ENCODE results near the gene TRHDE. TPM values are rescaled to one million over a fixed set of nuclear protein-coding genes. Genes with fewer than 3 reads are reported as not detected.

Gene TRHDE
- total and polyA plus RNA-seq, 2 of the 13 experiments (the other 11 are each of a cell fraction or from before 2014, with no cell fraction given): not detected

DNA sequence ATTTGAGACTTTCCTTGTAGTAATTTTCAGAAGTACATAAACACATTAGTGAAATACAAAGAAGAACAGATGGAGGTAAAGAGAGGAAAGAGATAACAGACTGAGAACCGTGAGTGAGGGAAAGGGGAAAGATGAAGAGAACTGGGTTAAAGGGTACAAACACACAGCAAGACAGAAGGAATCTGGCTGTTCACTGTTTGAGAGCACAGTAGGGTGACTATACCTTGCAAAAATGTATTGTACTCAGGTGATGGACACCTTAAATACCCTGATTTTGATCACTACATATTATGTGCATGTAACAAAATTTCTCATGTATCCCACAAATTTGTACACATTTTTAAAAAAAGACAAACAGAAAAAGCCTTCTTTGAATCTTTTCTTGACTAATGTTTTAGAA is 2.7 kb upstream of the TRHDE start:
- BruUV-seq (replicated peaks): no TSS peak
- Histone ChIP-seq H3K4me2 (ENCODE audit: low read depth, low read length) (no peak overlapping the region), H3K36me3 (replicated peaks in 1 of 2; ENCODE audit: control insufficient read depth in 1 of 2, insufficient read depth in 2 of 2, low read length in 2 of 2) (no peaks in the 10 kb centered on the region), H3K4me3 (replicated peaks in 1 of 3; ENCODE audit: insufficient read depth in 1 of 3, low read depth in 2 of 3, low read length in 3 of 3) (no peak overlapping the region), H3K27me3 (ENCODE audit: control insufficient read depth in 1 of 2, insufficient read depth in 2 of 2, low read length in 2 of 2) (peaks cover 8 to 35% of the 10 kb centered on the region in 2 experiments), H3K9me3 (ENCODE audit: low read length) (no peaks in the 10 kb centered on the region), H2AFZ (ENCODE audit: low read length) (no peak overlapping the region), H4K20me1 (ENCODE audit: insufficient read depth, low read length) (no peaks in the 10 kb centered on the region), H3K79me2 (ENCODE audit: insufficient read depth, low read length) (no peaks in the 10 kb centered on the region), H3K27ac (ENCODE audit: extremely low read length, insufficient read depth, low read length) (no peak overlapping the region), H3K9ac (ENCODE audit: insufficient read depth, low read depth, low read length) (no peak overlapping the region), H3K4me1 (ENCODE audit: insufficient read depth, low read length) (no peaks in the 10 kb centered on the region; the same call in 1 of the 2 replicates)
- intact Hi-C loops (cut with micrococcal nuclease; ENCODE audit: unreplicated experiment): no loop called here
- in situ Hi-C loops (cut with HindIII; ENCODE audit: extremely low pct_ligation_motif_present, low pct_unique_long_range_greater_than_20kb): no loop called here
- DNase-seq (ENCODE audit: low spot score) (no peak), FAIRE-seq (no peak), ATAC-seq (no peak)
- WGBS (ENCODE audit: low lambda C conversion rate): 0% methylated on average over 1 of the region's 1 CpG
- ChIA-PET POLR2A (no interaction called here), CTCF (ENCODE audit: low intra/inter-chr PET ratio, low total read pairs) (no interaction called here)
- TF ChIP-seq HDAC6 (IDR thresholded peaks at IDR 0.05; ENCODE audit: low read depth, low read length): no peak
- no peak for TF ChIP-seq TOE1 (CRISPR knock-in tag; IDR thresholded peaks at IDR 0.05)
- no peak for TF ChIP-seq FOSL2 (CRISPR knock-in tag; IDR thresholded peaks at IDR 0.05)
- TF ChIP-seq, protein P1, sequence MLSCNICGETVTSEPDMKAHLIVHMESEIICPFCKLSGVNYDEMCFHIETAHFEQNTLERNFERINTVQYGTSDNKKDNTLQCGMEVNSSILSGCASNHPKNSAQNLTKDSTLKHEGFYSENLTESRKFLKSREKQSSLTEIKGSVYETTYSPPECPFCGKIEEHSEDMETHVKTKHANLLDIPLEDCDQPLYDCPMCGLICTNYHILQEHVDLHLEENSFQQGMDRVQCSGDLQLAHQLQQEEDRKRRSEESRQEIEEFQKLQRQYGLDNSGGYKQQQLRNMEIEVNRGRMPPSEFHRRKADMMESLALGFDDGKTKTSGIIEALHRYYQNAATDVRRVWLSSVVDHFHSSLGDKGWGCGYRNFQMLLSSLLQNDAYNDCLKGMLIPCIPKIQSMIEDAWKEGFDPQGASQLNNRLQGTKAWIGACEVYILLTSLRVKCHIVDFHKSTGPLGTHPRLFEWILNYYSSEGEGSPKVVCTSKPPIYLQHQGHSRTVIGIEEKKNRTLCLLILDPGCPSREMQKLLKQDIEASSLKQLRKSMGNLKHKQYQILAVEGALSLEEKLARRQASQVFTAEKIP (CRISPR knock-in tag; IDR thresholded peaks at IDR 0.05; ENCODE audit: borderline replicate concordance): no peak
- TF ChIP-seq ELF3 (CRISPR knock-in tag; IDR thresholded peaks at IDR 0.05): no peak
- TF ChIP-seq HNRNPH1 (optimal IDR thresholded peaks at IDR 0.05; ENCODE audit: low read depth, low read length): no peak
- TF ChIP-seq TOPORS (CRISPR knock-in tag; IDR thresholded peaks at IDR 0.05): no peak
- TF ChIP-seq, protein P2, sequence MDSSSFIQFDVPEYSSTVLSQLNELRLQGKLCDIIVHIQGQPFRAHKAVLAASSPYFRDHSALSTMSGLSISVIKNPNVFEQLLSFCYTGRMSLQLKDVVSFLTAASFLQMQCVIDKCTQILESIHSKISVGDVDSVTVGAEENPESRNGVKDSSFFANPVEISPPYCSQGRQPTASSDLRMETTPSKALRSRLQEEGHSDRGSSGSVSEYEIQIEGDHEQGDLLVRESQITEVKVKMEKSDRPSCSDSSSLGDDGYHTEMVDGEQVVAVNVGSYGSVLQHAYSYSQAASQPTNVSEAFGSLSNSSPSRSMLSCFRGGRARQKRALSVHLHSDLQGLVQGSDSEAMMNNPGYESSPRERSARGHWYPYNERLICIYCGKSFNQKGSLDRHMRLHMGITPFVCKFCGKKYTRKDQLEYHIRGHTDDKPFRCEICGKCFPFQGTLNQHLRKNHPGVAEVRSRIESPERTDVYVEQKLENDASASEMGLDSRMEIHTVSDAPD (CRISPR knock-in tag; IDR thresholded peaks at IDR 0.05): no peak
- TF ChIP-seq, protein P3, sequence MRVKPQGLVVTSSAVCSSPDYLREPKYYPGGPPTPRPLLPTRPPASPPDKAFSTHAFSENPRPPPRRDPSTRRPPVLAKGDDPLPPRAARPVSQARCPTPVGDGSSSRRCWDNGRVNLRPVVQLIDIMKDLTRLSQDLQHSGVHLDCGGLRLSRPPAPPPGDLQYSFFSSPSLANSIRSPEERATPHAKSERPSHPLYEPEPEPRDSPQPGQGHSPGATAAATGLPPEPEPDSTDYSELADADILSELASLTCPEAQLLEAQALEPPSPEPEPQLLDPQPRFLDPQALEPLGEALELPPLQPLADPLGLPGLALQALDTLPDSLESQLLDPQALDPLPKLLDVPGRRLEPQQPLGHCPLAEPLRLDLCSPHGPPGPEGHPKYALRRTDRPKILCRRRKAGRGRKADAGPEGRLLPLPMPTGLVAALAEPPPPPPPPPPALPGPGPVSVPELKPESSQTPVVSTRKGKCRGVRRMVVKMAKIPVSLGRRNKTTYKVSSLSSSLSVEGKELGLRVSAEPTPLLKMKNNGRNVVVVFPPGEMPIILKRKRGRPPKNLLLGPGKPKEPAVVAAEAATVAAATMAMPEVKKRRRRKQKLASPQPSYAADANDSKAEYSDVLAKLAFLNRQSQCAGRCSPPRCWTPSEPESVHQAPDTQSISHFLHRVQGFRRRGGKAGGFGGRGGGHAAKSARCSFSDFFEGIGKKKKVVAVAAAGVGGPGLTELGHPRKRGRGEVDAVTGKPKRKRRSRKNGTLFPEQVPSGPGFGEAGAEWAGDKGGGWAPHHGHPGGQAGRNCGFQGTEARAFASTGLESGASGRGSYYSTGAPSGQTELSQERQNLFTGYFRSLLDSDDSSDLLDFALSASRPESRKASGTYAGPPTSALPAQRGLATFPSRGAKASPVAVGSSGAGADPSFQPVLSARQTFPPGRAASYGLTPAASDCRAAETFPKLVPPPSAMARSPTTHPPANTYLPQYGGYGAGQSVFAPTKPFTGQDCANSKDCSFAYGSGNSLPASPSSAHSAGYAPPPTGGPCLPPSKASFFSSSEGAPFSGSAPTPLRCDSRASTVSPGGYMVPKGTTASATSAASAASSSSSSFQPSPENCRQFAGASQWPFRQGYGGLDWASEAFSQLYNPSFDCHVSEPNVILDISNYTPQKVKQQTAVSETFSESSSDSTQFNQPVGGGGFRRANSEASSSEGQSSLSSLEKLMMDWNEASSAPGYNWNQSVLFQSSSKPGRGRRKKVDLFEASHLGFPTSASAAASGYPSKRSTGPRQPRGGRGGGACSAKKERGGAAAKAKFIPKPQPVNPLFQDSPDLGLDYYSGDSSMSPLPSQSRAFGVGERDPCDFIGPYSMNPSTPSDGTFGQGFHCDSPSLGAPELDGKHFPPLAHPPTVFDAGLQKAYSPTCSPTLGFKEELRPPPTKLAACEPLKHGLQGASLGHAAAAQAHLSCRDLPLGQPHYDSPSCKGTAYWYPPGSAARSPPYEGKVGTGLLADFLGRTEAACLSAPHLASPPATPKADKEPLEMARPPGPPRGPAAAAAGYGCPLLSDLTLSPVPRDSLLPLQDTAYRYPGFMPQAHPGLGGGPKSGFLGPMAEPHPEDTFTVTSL (CRISPR knock-in tag; IDR thresholded peaks at IDR 0.05; ENCODE audit: borderline replicate concordance): no peak
- no peak for TF ChIP-seq ZNF350 (CRISPR knock-in tag; IDR thresholded peaks at IDR 0.05; ENCODE audit: borderline replicate concordance, low read depth)
- no peak for TF ChIP-seq ZNF552 (CRISPR knock-in tag; IDR thresholded peaks at IDR 0.05; ENCODE audit: borderline replicate concordance)
- TF ChIP-seq NFIC (IDR thresholded peaks at IDR 0.05; ENCODE audit: low read length): no peak
- TF ChIP-seq, protein P4, sequence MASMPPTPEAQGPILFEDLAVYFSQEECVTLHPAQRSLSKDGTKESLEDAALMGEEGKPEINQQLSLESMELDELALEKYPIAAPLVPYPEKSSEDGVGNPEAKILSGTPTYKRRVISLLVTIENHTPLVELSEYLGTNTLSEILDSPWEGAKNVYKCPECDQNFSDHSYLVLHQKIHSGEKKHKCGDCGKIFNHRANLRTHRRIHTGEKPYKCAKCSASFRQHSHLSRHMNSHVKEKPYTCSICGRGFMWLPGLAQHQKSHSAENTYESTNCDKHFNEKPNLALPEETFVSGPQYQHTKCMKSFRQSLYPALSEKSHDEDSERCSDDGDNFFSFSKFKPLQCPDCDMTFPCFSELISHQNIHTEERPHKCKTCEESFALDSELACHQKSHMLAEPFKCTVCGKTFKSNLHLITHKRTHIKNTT (CRISPR knock-in tag; IDR thresholded peaks at IDR 0.05): no peak
- TF ChIP-seq, protein P5, sequence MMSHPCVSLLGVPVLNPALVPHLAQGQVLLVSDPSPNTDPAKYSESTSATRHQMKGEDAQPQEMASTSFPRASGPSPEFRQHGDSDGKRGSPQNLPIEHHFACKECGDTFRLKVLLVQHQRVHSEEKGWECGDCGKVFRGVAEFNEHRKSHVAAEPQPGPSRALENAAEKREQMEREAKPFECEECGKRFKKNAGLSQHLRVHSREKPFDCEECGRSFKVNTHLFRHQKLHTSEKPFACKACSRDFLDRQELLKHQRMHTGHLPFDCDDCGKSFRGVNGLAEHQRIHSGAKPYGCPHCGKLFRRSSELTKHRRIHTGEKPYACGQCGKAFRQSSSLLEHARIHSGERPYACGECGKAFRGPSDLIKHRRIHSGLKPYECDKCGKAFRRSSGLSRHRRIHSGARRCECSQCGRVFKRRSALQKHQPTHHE (CRISPR knock-in tag; IDR thresholded peaks at IDR 0.05; ENCODE audit: borderline replicate concordance): no peak
